ENCODE results near the gene XYLT2. TPM values are rescaled to one million over a fixed set of nuclear protein-coding genes. Genes with fewer than 3 reads are reported as not detected.

XYLT2 gene
- total and polyA plus RNA-seq, 2 experiments from 2014 or later: 14.2 to 44.9 TPM

DNA sequence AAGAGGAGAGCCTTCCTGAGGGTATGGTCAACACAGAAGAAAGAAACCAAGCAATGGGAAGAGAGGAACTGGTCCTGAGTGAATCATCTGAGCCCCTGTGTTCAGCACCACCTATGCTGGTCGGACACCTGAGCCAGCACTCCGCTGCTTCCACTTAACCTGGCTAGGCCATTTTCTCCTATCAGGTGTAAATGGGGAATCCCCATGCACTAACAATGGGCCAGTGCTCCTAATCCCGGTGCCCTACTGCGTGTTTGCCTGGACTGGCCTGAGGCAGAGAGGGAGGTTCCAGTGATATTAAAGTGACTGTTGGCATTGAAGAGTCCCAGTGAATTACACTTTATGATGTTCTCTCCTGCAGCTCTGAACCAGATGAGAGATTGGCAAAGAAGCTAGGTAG is 34.4 kb upstream of the XYLT2 start (continued):
- TF ChIP-seq, protein P1, sequence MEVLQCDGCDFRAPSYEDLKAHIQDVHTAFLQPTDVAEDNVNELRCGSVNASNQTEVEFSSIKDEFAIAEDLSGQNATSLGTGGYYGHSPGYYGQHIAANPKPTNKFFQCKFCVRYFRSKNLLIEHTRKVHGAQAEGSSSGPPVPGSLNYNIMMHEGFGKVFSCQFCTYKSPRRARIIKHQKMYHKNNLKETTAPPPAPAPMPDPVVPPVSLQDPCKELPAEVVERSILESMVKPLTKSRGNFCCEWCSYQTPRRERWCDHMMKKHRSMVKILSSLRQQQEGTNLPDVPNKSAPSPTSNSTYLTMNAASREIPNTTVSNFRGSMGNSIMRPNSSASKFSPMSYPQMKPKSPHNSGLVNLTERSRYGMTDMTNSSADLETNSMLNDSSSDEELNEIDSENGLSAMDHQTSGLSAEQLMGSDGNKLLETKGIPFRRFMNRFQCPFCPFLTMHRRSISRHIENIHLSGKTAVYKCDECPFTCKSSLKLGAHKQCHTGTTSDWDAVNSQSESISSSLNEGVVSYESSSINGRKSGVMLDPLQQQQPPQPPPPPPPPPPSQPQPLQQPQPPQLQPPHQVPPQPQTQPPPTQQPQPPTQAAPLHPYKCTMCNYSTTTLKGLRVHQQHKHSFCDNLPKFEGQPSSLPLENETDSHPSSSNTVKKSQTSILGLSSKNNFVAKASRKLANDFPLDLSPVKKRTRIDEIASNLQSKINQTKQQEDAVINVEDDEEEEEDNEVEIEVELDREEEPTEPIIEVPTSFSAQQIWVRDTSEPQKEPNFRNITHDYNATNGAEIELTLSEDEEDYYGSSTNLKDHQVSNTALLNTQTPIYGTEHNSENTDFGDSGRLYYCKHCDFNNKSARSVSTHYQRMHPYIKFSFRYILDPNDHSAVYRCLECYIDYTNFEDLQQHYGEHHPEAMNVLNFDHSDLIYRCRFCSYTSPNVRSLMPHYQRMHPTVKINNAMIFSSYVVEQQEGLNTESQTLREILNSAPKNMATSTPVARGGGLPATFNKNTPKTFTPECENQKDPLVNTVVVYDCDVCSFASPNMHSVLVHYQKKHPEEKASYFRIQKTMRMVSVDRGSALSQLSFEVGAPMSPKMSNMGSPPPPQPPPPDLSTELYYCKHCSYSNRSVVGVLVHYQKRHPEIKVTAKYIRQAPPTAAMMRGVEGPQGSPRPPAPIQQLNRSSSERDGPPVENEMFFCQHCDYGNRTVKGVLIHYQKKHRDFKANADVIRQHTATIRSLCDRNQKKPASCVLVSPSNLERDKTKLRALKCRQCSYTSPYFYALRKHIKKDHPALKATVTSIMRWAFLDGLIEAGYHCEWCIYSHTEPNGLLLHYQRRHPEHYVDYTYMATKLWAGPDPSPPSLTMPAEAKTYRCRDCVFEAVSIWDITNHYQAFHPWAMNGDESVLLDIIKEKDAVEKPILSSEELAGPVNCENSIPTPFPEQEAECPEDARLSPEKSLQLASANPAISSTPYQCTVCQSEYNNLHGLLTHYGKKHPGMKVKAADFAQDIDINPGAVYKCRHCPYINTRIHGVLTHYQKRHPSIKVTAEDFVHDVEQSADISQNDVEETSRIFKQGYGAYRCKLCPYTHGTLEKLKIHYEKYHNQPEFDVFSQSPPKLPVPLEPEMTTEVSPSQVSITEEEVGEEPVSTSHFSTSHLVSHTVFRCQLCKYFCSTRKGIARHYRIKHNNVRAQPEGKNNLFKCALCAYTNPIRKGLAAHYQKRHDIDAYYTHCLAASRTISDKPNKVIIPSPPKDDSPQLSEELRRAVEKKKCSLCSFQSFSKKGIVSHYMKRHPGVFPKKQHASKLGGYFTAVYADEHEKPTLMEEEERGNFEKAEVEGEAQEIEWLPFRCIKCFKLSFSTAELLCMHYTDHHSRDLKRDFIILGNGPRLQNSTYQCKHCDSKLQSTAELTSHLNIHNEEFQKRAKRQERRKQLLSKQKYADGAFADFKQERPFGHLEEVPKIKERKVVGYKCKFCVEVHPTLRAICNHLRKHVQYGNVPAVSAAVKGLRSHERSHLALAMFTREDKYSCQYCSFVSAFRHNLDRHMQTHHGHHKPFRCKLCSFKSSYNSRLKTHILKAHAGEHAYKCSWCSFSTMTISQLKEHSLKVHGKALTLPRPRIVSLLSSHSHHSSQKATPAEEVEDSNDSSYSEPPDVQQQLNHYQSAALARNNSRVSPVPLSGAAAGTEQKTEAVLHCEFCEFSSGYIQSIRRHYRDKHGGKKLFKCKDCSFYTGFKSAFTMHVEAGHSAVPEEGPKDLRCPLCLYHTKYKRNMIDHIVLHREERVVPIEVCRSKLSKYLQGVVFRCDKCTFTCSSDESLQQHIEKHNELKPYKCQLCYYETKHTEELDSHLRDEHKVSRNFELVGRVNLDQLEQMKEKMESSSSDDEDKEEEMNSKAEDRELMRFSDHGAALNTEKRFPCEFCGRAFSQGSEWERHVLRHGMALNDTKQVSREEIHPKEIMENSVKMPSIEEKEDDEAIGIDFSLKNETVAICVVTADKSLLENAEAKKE (CRISPR knock-in tag; IDR thresholded peaks at IDR 0.05): no peak
- TF ChIP-seq EZH2 (IDR thresholded peaks at IDR 0.05; ENCODE audit: low read depth, unreplicated experiment): no peak
- TF ChIP-seq ZNF114 (CRISPR knock-in tag; IDR thresholded peaks at IDR 0.05): no peak
- no peak for TF ChIP-seq EZH2phosphoT487 (IDR thresholded peaks at IDR 0.05; ENCODE audit: unreplicated experiment)
- no peak for TF ChIP-seq CREB1 (CRISPR knock-in tag; IDR thresholded peaks at IDR 0.05; ENCODE audit: low read depth)

DNA sequence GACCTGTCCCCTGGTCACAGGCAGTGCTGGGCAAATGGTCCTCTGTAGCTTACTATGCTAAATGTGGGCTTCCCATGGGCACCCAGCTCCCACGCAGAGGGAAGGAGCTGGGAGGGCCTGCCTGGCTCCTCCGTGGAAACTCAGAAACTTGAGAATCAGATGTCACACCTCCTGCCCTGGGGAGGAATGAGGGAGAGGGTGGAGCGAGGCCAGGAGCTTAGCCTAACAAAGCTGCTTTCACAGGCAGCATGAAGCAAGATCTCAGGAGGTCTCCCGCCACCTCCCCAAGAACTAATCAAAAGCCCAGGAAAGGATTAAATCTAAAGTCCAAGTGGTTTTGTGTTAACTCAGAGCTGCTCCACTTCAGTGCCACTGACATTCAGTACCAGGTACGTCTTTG is 33.6 kb upstream of the XYLT2 start:
- H3F3A ChIP-seq (replicated peaks; ENCODE audit: low read depth): no peaks in the 10 kb centered on the region
- no peaks in the 10 kb centered on the region for H4K20me1 ChIP-seq (replicated peaks; ENCODE audit: insufficient read depth)
- H3K27ac ChIP-seq (ENCODE audit: low read depth): no peak overlapping the region
- H3K4me3 ChIP-seq: no peak overlapping the region
- no peaks in the 10 kb centered on the region for H3K27me3 ChIP-seq (ENCODE audit: insufficient read depth)
- Mint-ChIP-seq H3K4me1 (peaks cover 15% of the 10 kb centered on the region), H3K27ac (no peak overlapping the region), H3K9me3 (peaks cover 6% of the 10 kb centered on the region; the same call in 2 of the 3 replicates), H3K4me3 (no peak overlapping the region), H3K36me3 (ENCODE audit: low read depth) (0 out of 3 replicates have a peak, but pooled peaks cover 3% of the 10 kb centered on the region), H3K27me3 (ENCODE audit: insufficient read depth, low read depth, poor library complexity) (peaks cover 12% of the 10 kb centered on the region)
- no peaks in the 10 kb centered on the region for H3K36me3 ChIP-seq (ENCODE audit: insufficient read depth)
- H3K9me2 ChIP-seq (ENCODE audit: insufficient read depth): 0 out of 2 replicates have a peak, but pooled peaks cover 3% of the 10 kb centered on the region
- no peak for TF ChIP-seq EZH2phosphoT487 (IDR thresholded peaks at IDR 0.05; ENCODE audit: unreplicated experiment)
- no peak for TF ChIP-seq STAT1 (IDR thresholded peaks at IDR 0.05; ENCODE audit: unreplicated experiment)
- TF ChIP-seq, protein P2, sequence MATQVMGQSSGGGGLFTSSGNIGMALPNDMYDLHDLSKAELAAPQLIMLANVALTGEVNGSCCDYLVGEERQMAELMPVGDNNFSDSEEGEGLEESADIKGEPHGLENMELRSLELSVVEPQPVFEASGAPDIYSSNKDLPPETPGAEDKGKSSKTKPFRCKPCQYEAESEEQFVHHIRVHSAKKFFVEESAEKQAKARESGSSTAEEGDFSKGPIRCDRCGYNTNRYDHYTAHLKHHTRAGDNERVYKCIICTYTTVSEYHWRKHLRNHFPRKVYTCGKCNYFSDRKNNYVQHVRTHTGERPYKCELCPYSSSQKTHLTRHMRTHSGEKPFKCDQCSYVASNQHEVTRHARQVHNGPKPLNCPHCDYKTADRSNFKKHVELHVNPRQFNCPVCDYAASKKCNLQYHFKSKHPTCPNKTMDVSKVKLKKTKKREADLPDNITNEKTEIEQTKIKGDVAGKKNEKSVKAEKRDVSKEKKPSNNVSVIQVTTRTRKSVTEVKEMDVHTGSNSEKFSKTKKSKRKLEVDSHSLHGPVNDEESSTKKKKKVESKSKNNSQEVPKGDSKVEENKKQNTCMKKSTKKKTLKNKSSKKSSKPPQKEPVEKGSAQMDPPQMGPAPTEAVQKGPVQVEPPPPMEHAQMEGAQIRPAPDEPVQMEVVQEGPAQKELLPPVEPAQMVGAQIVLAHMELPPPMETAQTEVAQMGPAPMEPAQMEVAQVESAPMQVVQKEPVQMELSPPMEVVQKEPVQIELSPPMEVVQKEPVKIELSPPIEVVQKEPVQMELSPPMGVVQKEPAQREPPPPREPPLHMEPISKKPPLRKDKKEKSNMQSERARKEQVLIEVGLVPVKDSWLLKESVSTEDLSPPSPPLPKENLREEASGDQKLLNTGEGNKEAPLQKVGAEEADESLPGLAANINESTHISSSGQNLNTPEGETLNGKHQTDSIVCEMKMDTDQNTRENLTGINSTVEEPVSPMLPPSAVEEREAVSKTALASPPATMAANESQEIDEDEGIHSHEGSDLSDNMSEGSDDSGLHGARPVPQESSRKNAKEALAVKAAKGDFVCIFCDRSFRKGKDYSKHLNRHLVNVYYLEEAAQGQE (IDR thresholded peaks at IDR 0.05; ENCODE audit: unreplicated experiment): no peak
- no peak for TF ChIP-seq CREB1 (CRISPR knock-in tag; IDR thresholded peaks at IDR 0.05; ENCODE audit: low read depth)
- TF ChIP-seq, protein P3, sequence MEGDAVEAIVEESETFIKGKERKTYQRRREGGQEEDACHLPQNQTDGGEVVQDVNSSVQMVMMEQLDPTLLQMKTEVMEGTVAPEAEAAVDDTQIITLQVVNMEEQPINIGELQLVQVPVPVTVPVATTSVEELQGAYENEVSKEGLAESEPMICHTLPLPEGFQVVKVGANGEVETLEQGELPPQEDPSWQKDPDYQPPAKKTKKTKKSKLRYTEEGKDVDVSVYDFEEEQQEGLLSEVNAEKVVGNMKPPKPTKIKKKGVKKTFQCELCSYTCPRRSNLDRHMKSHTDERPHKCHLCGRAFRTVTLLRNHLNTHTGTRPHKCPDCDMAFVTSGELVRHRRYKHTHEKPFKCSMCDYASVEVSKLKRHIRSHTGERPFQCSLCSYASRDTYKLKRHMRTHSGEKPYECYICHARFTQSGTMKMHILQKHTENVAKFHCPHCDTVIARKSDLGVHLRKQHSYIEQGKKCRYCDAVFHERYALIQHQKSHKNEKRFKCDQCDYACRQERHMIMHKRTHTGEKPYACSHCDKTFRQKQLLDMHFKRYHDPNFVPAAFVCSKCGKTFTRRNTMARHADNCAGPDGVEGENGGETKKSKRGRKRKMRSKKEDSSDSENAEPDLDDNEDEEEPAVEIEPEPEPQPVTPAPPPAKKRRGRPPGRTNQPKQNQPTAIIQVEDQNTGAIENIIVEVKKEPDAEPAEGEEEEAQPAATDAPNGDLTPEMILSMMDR (conservative IDR thresholded peaks at IDR 0.05; ENCODE audit: low read depth in 2 of 2): no peak
- TF ChIP-seq ZNF331 (CRISPR knock-in tag; IDR thresholded peaks at IDR 0.05; ENCODE audit: low read depth): no peak
- TF ChIP-seq EZH2 (IDR thresholded peaks at IDR 0.05; ENCODE audit: low read depth, unreplicated experiment): no peak
- DNase-seq (ENCODE audit: low spot score) (no peak), ATAC-seq (peak; percentile 42)
- H3K4me1 ChIP-seq (ENCODE audit: insufficient read depth): 0 out of 2 replicates have a peak, but pooled peaks cover 8% of the 10 kb centered on the region
- H2AFZ ChIP-seq: no peak overlapping the region
- no peaks in the 10 kb centered on the region for H3K79me2 ChIP-seq (replicated peaks; ENCODE audit: insufficient read depth)
- H3K4me2 ChIP-seq: no peak overlapping the region
